K562 (cell line): ENCODE data around the gene GPX1. TPM values are rescaled to one million over a fixed set of nuclear protein-coding genes. Genes with fewer than 3 reads are reported as not detected.

Experiments
- ATAC-seq: fragments of 200-7000 bp; cut with Tn5 transposase; 3 replicates; pipeline ENCODE4 v1.9.1; 2020; ENCODE audit warnings: moderate library complexity
- BruUV-seq: library from RNA; stranded (reverse); fragments of 400-500 nt; replicated peaks from 2 replicates; lab custom pipeline; 2021; lab: Mats Ljungman, UMichigan
- CTCF ChIA-PET: fragments of 300-600 bp; formaldehyde crosslinking; extraction: SDS; loops from one replicate; lab custom pipeline; 2021; ENCODE audit warnings: low intra/inter-chr PET ratio; lab: Yijun Ruan, JAX
- POLR2A ChIA-PET: fragments of 300-600, 350-650 bp; sonication (Branson Sonifier 250); formaldehyde crosslinking; extraction: SDS; loops from one replicate; lab custom pipeline; 2021; ENCODE audit warnings: antibody characterized with exemption, inconsistent platforms; lab: Yijun Ruan, JAX
- DNase-seq, 4 experiments: peaks; one replicate each; pipeline versions ENCODE4 v3.0.0 to v3.0.0-alpha.2; 2011 to 2018; ENCODE audit warnings: low spot score in 3 of 4, mixed read lengths in 3 of 4; ENCODE audit errors: extremely low read depth in 1 of 4
- FAIRE-seq: peaks from 2 replicates; lab custom pipeline; 2011; peaks lifted over from hg19 to GRCh38; lab: Jason Lieb, UNC
- H2AFZ ChIP-seq: 2 replicates; pipeline ENCODE4 v1.6.0; 2011; ENCODE audit warnings: low read depth, low read length, control low read depth, inconsistent platforms
- H3K27ac ChIP-seq: fragments of 200-600 bp; 3 replicates; pipeline ENCODE4 v1.8.0; 2011; ENCODE audit warnings: low read depth, mild to moderate bottlenecking, control low read depth, inconsistent platforms, low read length, moderate library complexity, mixed read lengths; ENCODE audit errors: extremely low read depth
- H3K27me3 ChIP-seq, 2 experiments: fragments of 300-600 bp in 1 of 2; 2 replicates in 1 of 2; 3 replicates in 1 of 2; pipeline versions ENCODE4 v1.6.0 to v1.8.0; 2011; ENCODE audit warnings: inconsistent platforms in 2 of 2, low read length in 2 of 2, mild to moderate bottlenecking in 1 of 2, mixed read lengths in 1 of 2, moderate library complexity in 1 of 2; ENCODE audit not compliant: control insufficient read depth in 2 of 2, insufficient read depth in 2 of 2
- H3K36me3 ChIP-seq: fragments of 300-600 bp; 3 replicates; pipeline ENCODE4 v1.8.0; 2011; ENCODE audit warnings: mild to moderate bottlenecking, low read length, inconsistent platforms; ENCODE audit not compliant: control insufficient read depth, insufficient read depth
- H3K4me1 ChIP-seq, 2 experiments: fragments of 200-600 bp in 1 of 2; replicated peaks in 1 of 2; 2 replicates in 1 of 2; 3 replicates in 1 of 2; pipeline versions ENCODE4 v1.5.1 to v1.8.0; 2011; ENCODE audit warnings: inconsistent platforms in 2 of 2, low read length in 2 of 2, mild to moderate bottlenecking in 1 of 2, mixed read lengths in 1 of 2, moderate library complexity in 1 of 2; ENCODE audit not compliant: control insufficient read depth in 2 of 2, insufficient read depth in 2 of 2
- H3K4me2 ChIP-seq: 2 replicates; pipeline ENCODE4 v1.6.1; 2011; ENCODE audit warnings: low read length, control low read depth, inconsistent platforms, mixed read lengths; ENCODE audit not compliant: insufficient read depth
- H3K4me3 ChIP-seq: fragments of 200-600 bp; sonication (generic), shearing (Covaris generic); 2 replicates; pipeline ENCODE4 v1.5.1; 2016; ENCODE audit warnings: control low read depth, inconsistent platforms
- H3K79me2 ChIP-seq: fragments of 200-600 bp; 3 replicates; pipeline ENCODE4 v1.8.0; 2011; ENCODE audit warnings: low read length, inconsistent platforms; ENCODE audit not compliant: control insufficient read depth, insufficient read depth
- H3K9ac ChIP-seq, 2 experiments: 2 replicates each; pipeline versions ENCODE4 v1.6.0 to v1.6.1; 2011; ENCODE audit warnings: low read depth in 2 of 2, low read length in 2 of 2, control low read depth in 1 of 2, inconsistent platforms in 1 of 2, mild to moderate bottlenecking in 1 of 2, mixed read lengths in 1 of 2; ENCODE audit not compliant: insufficient read depth in 1 of 2
- H3K9me1 ChIP-seq: one replicate; pipeline ENCODE4 v1.6.0; 2011; ENCODE audit warnings: inconsistent platforms, mild to moderate bottlenecking, low read length, moderate library complexity; ENCODE audit not compliant: control insufficient read depth, insufficient read depth
- H3K9me3 ChIP-seq: replicated peaks from 2 replicates; pipeline ENCODE4 v1.5.1; 2011; ENCODE audit warnings: low read depth, low read length, inconsistent platforms; ENCODE audit not compliant: control insufficient read depth, insufficient read depth
- H4K20me1 ChIP-seq: replicated peaks from 2 replicates; pipeline ENCODE4 v1.6.1; 2011; ENCODE audit warnings: low read length, inconsistent platforms, mixed read lengths; ENCODE audit not compliant: control insufficient read depth, insufficient read depth
- CEBPB ChIP-seq: fragments of 450-650 bp; IDR thresholded peaks from 2 replicates; pipeline ENCODE4 v1.6.1; 2016; ENCODE audit warnings: missing genetic modification characterization, missing compliant biosample characterization
- CEBPG ChIP-seq, 3 experiments: fragments of 200-800 bp in 1 of 3; sonication (Bioruptor generic) in 1 of 3; sonication (generic) in 1 of 3; formaldehyde crosslinking in 1 of 3; IDR thresholded peaks in 2 of 3; conservative IDR thresholded peaks in 1 of 3; 2 replicates each; pipeline versions ENCODE4 v1.6.1 to v1.8.0; 2016 to 2022; ENCODE audit warnings: missing compliant biosample characterization in 2 of 3, missing genetic modification characterization in 2 of 3, mild to moderate bottlenecking in 1 of 3, missing genetic modification reagents in 1 of 3
- CHD4 ChIP-seq: fragments of 200-600 bp; sonication (generic); IDR thresholded peaks from 3 replicates; pipeline ENCODE4 v1.6.1; 2012; ENCODE audit warnings: low read depth, mild to moderate bottlenecking, mixed read lengths, low read length, inconsistent platforms; ENCODE audit not compliant: insufficient read depth, insufficient replicate concordance, poor library complexity, severe bottlenecking
- TAL1 ChIP-seq: fragments of 450-650 bp; IDR thresholded peaks from 2 replicates; pipeline ENCODE4 v1.6.1; 2016; ENCODE audit warnings: mild to moderate bottlenecking
- XRCC5 ChIP-seq: fragments of 200-400 bp; formaldehyde crosslinking; IDR thresholded peaks from 2 replicates; pipeline ENCODE4 v1.6.1; 2017; ENCODE audit warnings: low read depth, mild to moderate bottlenecking, low read length
- WGBS: fragments of 100-300 bp; shearing (Covaris generic); methylation state at CpG from one replicate; pipeline ENCODE4 v1.1.6; 2016; ENCODE audit warnings: low coverage, mixed read lengths; ENCODE audit not compliant: insufficient coverage; ENCODE audit errors: missing lambda C conversion rate; 5-methylcytosine and 5-hydroxymethylcytosine counted together
- in situ Hi-C: fragments of 300-500 bp; cut with MboI; formaldehyde crosslinking; loops from 4 replicates; pipeline ENCODE4 v1.15.0; 2018; ENCODE audit warnings: inconsistent platforms, mixed read lengths
- intact Hi-C: fragments of 100-400 bp; cut with micrococcal nuclease; formaldehyde crosslinking; loops from 2 replicates; pipeline ENCODE4 v1.14.2; 2022
- polyA plus RNA-seq, 8 experiments: library from polyadenylated mRNA; depleted of rRNA in 4 of 8; stranded (reverse) in 5 of 8; unstranded in 3 of 8; fragments of >200 nt; fragmentation: Nextera tagmentation in 2 of 8; fragmentation: Illumina TruSeq in 1 of 8; extraction: Ambion mirVana in 2 of 8; extraction: Trizol in 1 of 8; gene quantifications; 2 replicates each; pipeline versions ENCODE4 v1.2.1 to v1.2.3, GENCODE V29; 2011 to 2014; ENCODE audit warnings: inconsistent platforms in 1 of 8, missing spikeins in 1 of 8
- total RNA-seq, 7 experiments: library from RNA; depleted of rRNA in 6 of 7; stranded (reverse); fragments of >200 nt in 6 of 7; fragmentation: Illumina TruSeq in 2 of 7; extraction: Trizol in 2 of 7; gene quantifications; 2 replicates each; pipeline versions ENCODE4 v1.2.1 to v1.2.3, GENCODE V29; 2011 to 2021; ENCODE audit warnings: low replicate concordance in 1 of 7
- TF ChIP-seq, protein P1 (sequence below): fragments of 450-650 bp; IDR thresholded peaks from 2 replicates; pipeline ENCODE4 v1.6.1; 2016; ENCODE audit warnings: mild to moderate bottlenecking
- TF ChIP-seq, protein P2 (sequence below): sonication (generic); formaldehyde crosslinking; IDR thresholded peaks from 2 replicates; pipeline ENCODE4 v1.8.1; 2023; ENCODE audit warnings: mild to moderate bottlenecking, missing genetic modification reagents
- TF ChIP-seq, protein P3 (sequence below), 2 experiments: fragments of 450-650 bp in 1 of 2; sonication (generic) in 1 of 2; formaldehyde crosslinking in 1 of 2; IDR thresholded peaks in 1 of 2; conservative IDR thresholded peaks in 1 of 2; 2 replicates each; pipeline versions ENCODE4 v1.6.1 to v1.8.1; 2016 to 2023; ENCODE audit warnings: mild to moderate bottlenecking in 2 of 2, moderate library complexity in 2 of 2, inconsistent platforms in 1 of 2, missing genetic modification reagents in 1 of 2

The GPX1 gene
- total and polyA plus RNA-seq, 9 of the 15 experiments (the other 6 are each of a cell fraction or from before 2014, with no cell fraction given) = 0.08 to 1.3 (median 0.21) TPM; not detected in 5

DNA sequence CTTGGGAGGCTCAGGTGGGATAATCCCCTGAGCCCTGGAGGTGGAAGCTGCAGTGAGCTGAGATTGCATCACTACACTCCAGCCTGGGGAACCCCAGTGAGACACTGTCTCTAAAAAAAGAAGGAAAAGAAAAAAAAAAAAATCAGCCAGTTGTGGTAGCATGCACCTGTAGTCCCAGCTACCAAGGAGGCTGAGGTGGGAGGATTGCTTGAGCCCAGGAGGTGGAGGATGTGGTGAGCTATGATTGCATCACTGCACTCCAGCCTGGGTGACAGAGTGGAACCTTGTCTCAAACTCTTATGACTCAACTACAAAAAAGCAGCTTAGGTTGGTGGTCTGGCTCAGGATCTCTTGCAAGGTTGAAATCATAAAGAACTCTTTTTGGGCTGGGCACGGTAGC is 19.3 kb upstream of the GPX1 start:
- Histone ChIP-seq H3K27me3 (no peaks in the 10 kb centered on the region), H3K9me1 (no peaks in the 10 kb centered on the region), H3K79me2 (peaks cover 69% of the 10 kb centered on the region), H3K4me1 (no peaks in the 10 kb centered on the region; a peak in 1 of 5 replicates), H3K27ac (no peak overlapping the region), H3K9me3 (no peaks in the 10 kb centered on the region), H4K20me1 (peaks cover 3% of the 10 kb centered on the region; the same call in 1 of the 2 replicates), H3K4me2 (no peak overlapping the region), H3K9ac (no peak overlapping the region), H3K36me3 (peaks cover 32% of the 10 kb centered on the region; the same call in 2 of the 3 replicates), H2AFZ (no peak overlapping the region)
- ChIA-PET POLR2A (interaction anchor here (1.1 to 1.4 kb wide), 2 partner anchors 11 to 73 kb away, joined by 3 to 5 read pairs; no protein-coding TSS in a partner anchor), CTCF (no interaction called here)
- 100% methylated on average over 1 of the region's 1 CpG for WGBS
- peak; percentile 57; the same call in 2 of the 3 replicates for ATAC-seq
- no TSS peak for BruUV-seq
- in situ Hi-C loops = no loop called here
- intact Hi-C loops = no loop called here
- FAIRE-seq = no peak
- DNase-seq = peak in 1 of 4 experiments; percentile 17
- TF ChIP-seq TAL1 (no peak), XRCC5 (no peak), CHD4 (no peak), CEBPB (peak; percentile 63), CEBPG (CRISPR knock-in tag; IDR thresholded peaks at IDR 0.05) (peak; percentile 82), CEBPG (tag; conservative IDR thresholded peaks at IDR 0.05 in 1 of 2, IDR thresholded peaks at IDR 0.05 in 1 of 2) (peak; percentile 14 to 79; a peak in 2 of 4 replicates)
- TF ChIP-seq, protein P1, sequence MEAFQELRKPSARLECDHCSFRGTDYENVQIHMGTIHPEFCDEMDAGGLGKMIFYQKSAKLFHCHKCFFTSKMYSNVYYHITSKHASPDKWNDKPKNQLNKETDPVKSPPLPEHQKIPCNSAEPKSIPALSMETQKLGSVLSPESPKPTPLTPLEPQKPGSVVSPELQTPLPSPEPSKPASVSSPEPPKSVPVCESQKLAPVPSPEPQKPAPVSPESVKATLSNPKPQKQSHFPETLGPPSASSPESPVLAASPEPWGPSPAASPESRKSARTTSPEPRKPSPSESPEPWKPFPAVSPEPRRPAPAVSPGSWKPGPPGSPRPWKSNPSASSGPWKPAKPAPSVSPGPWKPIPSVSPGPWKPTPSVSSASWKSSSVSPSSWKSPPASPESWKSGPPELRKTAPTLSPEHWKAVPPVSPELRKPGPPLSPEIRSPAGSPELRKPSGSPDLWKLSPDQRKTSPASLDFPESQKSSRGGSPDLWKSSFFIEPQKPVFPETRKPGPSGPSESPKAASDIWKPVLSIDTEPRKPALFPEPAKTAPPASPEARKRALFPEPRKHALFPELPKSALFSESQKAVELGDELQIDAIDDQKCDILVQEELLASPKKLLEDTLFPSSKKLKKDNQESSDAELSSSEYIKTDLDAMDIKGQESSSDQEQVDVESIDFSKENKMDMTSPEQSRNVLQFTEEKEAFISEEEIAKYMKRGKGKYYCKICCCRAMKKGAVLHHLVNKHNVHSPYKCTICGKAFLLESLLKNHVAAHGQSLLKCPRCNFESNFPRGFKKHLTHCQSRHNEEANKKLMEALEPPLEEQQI = no peak
- TF ChIP-seq, protein P2, sequence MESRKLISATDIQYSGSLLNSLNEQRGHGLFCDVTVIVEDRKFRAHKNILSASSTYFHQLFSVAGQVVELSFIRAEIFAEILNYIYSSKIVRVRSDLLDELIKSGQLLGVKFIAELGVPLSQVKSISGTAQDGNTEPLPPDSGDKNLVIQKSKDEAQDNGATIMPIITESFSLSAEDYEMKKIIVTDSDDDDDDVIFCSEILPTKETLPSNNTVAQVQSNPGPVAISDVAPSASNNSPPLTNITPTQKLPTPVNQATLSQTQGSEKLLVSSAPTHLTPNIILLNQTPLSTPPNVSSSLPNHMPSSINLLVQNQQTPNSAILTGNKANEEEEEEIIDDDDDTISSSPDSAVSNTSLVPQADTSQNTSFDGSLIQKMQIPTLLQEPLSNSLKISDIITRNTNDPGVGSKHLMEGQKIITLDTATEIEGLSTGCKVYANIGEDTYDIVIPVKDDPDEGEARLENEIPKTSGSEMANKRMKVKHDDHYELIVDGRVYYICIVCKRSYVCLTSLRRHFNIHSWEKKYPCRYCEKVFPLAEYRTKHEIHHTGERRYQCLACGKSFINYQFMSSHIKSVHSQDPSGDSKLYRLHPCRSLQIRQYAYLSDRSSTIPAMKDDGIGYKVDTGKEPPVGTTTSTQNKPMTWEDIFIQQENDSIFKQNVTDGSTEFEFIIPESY = no peak
- TF ChIP-seq, protein P3, sequence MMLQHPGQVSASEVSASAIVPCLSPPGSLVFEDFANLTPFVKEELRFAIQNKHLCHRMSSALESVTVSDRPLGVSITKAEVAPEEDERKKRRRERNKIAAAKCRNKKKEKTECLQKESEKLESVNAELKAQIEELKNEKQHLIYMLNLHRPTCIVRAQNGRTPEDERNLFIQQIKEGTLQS (IDR thresholded peaks at IDR 0.05) = peak; percentile 85
- TF ChIP-seq, protein P3 (CRISPR knock-in tag; conservative IDR thresholded peaks at IDR 0.05) = no peak
- TF ChIP-seq, all 486 proteins: peak for 3
- no peak overlapping the region for H3K4me3 ChIP-seq
